Gastroesophageal sphincter (tissue), 4 donors: ENCODE measurements around the gene ESR1. TPM values are rescaled to one million over a fixed set of nuclear protein-coding genes. Genes with fewer than 3 reads are reported as not detected.
"Not testable (repeated sequence)": the region's sequence is repeated elsewhere in the genome, so short reads cannot be mapped to it uniquely, and the experiment has no call there.

ENCODE experiments used
- ATAC-seq: fragments of 150-250 bp; one replicate; pipeline ENCODE4 v1.9.1; 2016; ENCODE audit warnings: mild to moderate bottlenecking, moderate library complexity
- H3K27ac ChIP-seq, 4 donors: fragments of 200-600 bp; sonication (generic) in 3 of 4; 1 replicate in 3 of 4; 2 replicates in 1 of 4; pipeline ENCODE4 v1.5.1; 2016 to 2019
- H3K27me3 ChIP-seq: fragments of 200-600 bp; sonication (generic); one replicate; pipeline ENCODE4 v1.5.1; 2019
- H3K36me3 ChIP-seq, 2 donors: fragments of 200-600 bp; sonication (generic); one replicate each; pipeline ENCODE4 v1.5.1; 2019; ENCODE audit warnings: control low read depth in 1 of 2
- H3K4me1 ChIP-seq, 3 donors: fragments of 200-600 bp; sonication (generic); 1 replicate in 2 of 3; 2 replicates in 1 of 3; pipeline ENCODE4 v1.5.1; 2016 to 2019; ENCODE audit warnings: control low read depth in 2 of 3
- H3K4me3 ChIP-seq, 2 donors: fragments of 200-600 bp; sonication (generic); one replicate each; pipeline ENCODE4 v1.5.1; 2019; ENCODE audit warnings: mild to moderate bottlenecking in 1 of 2, moderate library complexity in 1 of 2
- H3K9me3 ChIP-seq, 3 donors: fragments of 200-600 bp; sonication (generic); one replicate each; pipeline ENCODE4 v1.5.1; 2017 to 2019; ENCODE audit warnings: control low read depth in 2 of 3
- CTCF ChIP-seq, 4 experiments: fragments of 200-600 bp in 2 of 4; fragments of 450-650 bp in 2 of 4; sonication (generic) in 1 of 4; IDR thresholded peaks; one replicate each; pipeline ENCODE4 v1.5.1; 2017 to 2019; ENCODE audit warnings: antibody characterized with exemption in 4 of 4, mild to moderate bottlenecking in 2 of 4, moderate library complexity in 2 of 4
- EP300 ChIP-seq: sonication (generic); formaldehyde crosslinking; IDR thresholded peaks from one replicate; pipeline ENCODE4 v1.6.1; 2017; ENCODE audit warnings: antibody characterized with exemption, mild to moderate bottlenecking
- POLR2A ChIP-seq, 2 donors: fragments of 450-650 bp; IDR thresholded peaks; one replicate each; pipeline ENCODE4 v1.6.1; 2017; ENCODE audit warnings: antibody characterized with exemption in 2 of 2, mild to moderate bottlenecking in 2 of 2, moderate library complexity in 1 of 2
- POLR2AphosphoS5 ChIP-seq: sonication (generic); formaldehyde crosslinking; IDR thresholded peaks from one replicate; pipeline ENCODE4 v1.6.1; 2017; ENCODE audit warnings: antibody characterized with exemption
- WGBS, 2 donors: methylation state at CpG; one replicate each; pipeline ENCODE4 v1.1.5; 2018; ENCODE audit warnings: low coverage in 1 of 2; 5-methylcytosine and 5-hydroxymethylcytosine counted together
- total RNA-seq, 4 donors: library from RNA; depleted of rRNA; stranded (reverse); fragments of >200 nt; gene quantifications; one replicate each; pipeline ENCODE4 v1.1.0, GENCODE V29; 2016

Gene ESR1
- total RNA-seq, 4 donors from 2014 or later = 0.93 to 2.3 (median 0.97) TPM

- Histone ChIP-seq H3K9me3 (peaks cover 0 to 6% (median 0%) of the 10 kb centered on the region in 3 donors), H3K4me1 (no peaks in the 10 kb centered on the region), H3K4me3 (no peak overlapping the region), H3K27ac (no peak overlapping the region), H3K27me3 (no peaks in the 10 kb centered on the region), H3K36me3 (no peaks in the 10 kb centered on the region)
- 86 to 87% methylated on average over 4 of the region's 4 CpGs for WGBS, 2 donors
- ATAC-seq = no peak
- TF ChIP-seq POLR2AphosphoS5 (no peak), EP300 (no peak), CTCF (IDR thresholded peaks at IDR 0.05) (no peak), POLR2A (IDR thresholded peaks at IDR 0.05) (no peak)
Measured at GRCh38 chr6:152022303-152022702, 214.8 kb downstream of the ESR1 start.

- peaks cover 6% of the 10 kb centered on the region for H3K27me3 ChIP-seq
- peaks cover 0 to 15% (median 0%) of the 10 kb centered on the region in 3 donors for H3K9me3 ChIP-seq
- no peaks in the 10 kb centered on the region for H3K4me1 ChIP-seq
- 67 to 80% methylated on average over 2 of the region's 2 CpGs for WGBS, 2 donors
- no peak for ATAC-seq
- no peaks in the 10 kb centered on the region for H3K36me3 ChIP-seq
- no peak overlapping the region for H3K27ac ChIP-seq
- TF ChIP-seq CTCF (IDR thresholded peaks at IDR 0.05) = no peak
- no peak for TF ChIP-seq POLR2A (IDR thresholded peaks at IDR 0.05)
- no peak for TF ChIP-seq EP300
- no peak for TF ChIP-seq POLR2AphosphoS5
- H3K4me3 ChIP-seq = no peak overlapping the region
Measured at GRCh38 chr6:152023613-152024012, 216.1 kb downstream of the ESR1 start.

DNA sequence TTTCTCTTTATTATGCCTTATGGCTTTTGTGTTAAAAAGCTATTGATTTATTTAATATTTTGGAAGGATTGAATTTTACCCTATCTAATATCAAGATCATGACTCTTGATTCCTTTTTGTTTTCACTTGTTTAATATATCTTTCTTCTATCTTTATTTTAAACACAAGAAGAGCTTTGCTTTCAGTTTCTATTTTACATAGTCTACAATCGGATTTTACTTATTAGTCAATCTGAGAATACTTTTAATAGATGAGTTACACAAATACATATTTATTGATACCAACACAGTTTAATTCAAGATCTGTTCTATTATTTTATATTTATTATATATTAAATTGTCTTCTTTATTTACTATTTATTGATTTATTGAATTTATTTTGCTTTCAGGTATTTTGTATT, 218.8 kb downstream of the ESR1 start:
- no peak for ATAC-seq
- 30 to 44% methylated on average over 1 of the region's 1 CpG for WGBS, 2 donors
- Histone ChIP-seq H3K27ac (no peak overlapping the region), H3K9me3 (peaks cover 0 to 16% (median 0%) of the 10 kb centered on the region in 3 donors), H3K27me3 (peaks cover 6% of the 10 kb centered on the region), H3K36me3 (no peaks in the 10 kb centered on the region), H3K4me1 (no peaks in the 10 kb centered on the region), H3K4me3 (no peak overlapping the region)
- TF ChIP-seq CTCF (IDR thresholded peaks at IDR 0.05) (no peak), EP300 (no peak), POLR2A (IDR thresholded peaks at IDR 0.05) (no peak), POLR2AphosphoS5 (no peak)

GRCh38 chr6:152026744-152027143, 219.3 kb downstream of the ESR1 start:
- 82 to 96% methylated on average over 3 to 4 of the region's 6 CpGs for WGBS, 2 donors
- not testable (repeated sequence) for H3K4me3 ChIP-seq, H3K4me1 ChIP-seq, H3K27me3 ChIP-seq, H3K27ac ChIP-seq, H3K36me3 ChIP-seq, ATAC-seq
- H3K9me3 ChIP-seq = peaks cover 0 to 16% (median 0%) of the 10 kb centered on the region in 3 donors

- not testable (repeated sequence) for H3K4me3 ChIP-seq, H3K36me3 ChIP-seq, H3K27me3 ChIP-seq, ATAC-seq, H3K9me3 ChIP-seq, H3K4me1 ChIP-seq, H3K27ac ChIP-seq
- WGBS, 2 donors = 83 to 100% methylated on average over 1 to 4 of the region's 4 CpGs
Measured at GRCh38 chr6:152033765-152034164, 226.3 kb downstream of the ESR1 start.

DNA sequence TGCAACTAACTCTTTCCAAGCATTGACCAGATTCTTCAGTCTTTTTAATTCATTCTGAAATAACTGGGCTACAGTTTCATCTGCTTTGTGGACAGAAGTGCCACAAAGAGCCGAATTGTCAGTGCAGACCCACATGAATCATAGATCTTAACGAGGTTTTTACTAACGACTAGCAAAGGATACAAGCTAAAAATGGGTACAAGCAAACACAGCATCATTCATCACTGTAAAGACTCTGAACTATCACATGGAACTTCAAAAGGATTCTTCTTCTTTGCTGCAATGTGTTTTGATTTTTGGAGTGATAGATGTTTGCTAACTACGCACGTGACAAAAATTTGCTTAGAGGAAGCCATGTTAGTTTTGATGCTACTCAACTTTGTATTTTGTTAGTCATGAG, 227.1 kb downstream of the ESR1 start:
- no peak overlapping the region for H3K4me3 ChIP-seq
- H3K4me1 ChIP-seq = no peaks in the 10 kb centered on the region
- 65 to 67% methylated on average over 5 of the region's 5 CpGs for WGBS, 2 donors
- no peaks in the 10 kb centered on the region for H3K9me3 ChIP-seq
- H3K27me3 ChIP-seq = no peaks in the 10 kb centered on the region
- no peaks in the 10 kb centered on the region for H3K36me3 ChIP-seq
- H3K27ac ChIP-seq = no peak overlapping the region
- no peak for ATAC-seq
- TF ChIP-seq EP300 (no peak), POLR2AphosphoS5 (no peak)

DNA sequence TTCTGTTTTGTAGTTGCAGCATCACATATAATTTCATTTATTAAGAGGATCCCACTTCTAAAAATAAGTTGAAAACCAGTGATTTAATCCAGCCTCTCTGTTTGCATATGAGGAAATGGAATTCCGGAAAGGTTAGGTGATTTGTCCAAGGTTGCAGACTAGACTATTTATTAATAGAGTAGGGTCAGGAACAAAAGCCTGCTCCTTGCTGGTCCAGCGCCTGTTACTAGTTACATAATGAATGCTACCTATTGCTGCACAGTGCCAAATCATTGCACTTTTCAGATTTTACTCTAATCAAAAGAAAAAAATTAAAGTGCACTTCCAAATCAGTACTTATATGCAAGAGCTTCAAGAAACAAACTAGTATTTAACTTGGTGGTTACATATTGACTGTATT, 238.6 kb downstream of the ESR1 start:
- H3K27me3 ChIP-seq = no peaks in the 10 kb centered on the region
- H3K36me3 ChIP-seq = no peaks in the 10 kb centered on the region
- WGBS, 2 donors = 68 to 88% methylated on average over 2 of the region's 2 CpGs
- no peaks in the 10 kb centered on the region for H3K4me1 ChIP-seq
- TF ChIP-seq CTCF (IDR thresholded peaks at IDR 0.05) (no peak), POLR2A (IDR thresholded peaks at IDR 0.05) (no peak), POLR2AphosphoS5 (no peak), EP300 (no peak)
- peaks cover 0 to 9% (median 0%) of the 10 kb centered on the region in 3 donors for H3K9me3 ChIP-seq
- no peak for ATAC-seq
- H3K27ac ChIP-seq = no peak overlapping the region
- no peak overlapping the region for H3K4me3 ChIP-seq
